ENCODE results near the gene RAB20. TPM values are rescaled to one million over a fixed set of nuclear protein-coding genes. Genes with fewer than 3 reads are reported as not detected.

Gene RAB20
- total RNA-seq, 2 experiments from 2014 or later, result 3.9 to 4.2 TPM

DNA sequence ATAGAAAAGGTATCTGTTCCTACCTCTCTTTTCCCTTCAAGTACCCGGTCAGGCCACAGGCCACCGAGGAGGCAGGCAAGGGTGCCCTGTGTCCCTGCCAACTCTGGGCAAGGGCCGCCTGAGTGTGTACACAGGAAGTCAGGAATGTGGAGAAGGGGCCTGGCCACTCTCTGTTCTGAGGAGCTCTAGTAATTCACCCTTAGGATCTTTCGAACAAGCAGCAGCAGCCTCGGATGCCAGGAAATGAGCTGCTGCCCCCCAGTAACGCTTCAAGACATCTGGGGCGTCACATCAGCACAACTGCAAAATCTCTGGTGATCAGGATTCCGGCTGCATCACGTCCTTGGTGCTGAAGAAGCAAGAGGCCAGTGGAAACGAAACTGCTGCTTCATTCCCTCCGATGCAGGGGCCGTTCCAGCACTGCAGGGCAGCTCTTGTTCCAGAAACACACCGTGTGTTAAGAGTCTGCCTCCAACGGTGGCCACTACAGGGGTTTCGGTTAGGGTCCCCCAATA lies 2.0 kb downstream of the RAB20 start:
- DNase-seq (no peak), ATAC-seq (no peak)
- Mint-ChIP-seq H3K27ac (no peak overlapping the region), H3K4me3 (no peak overlapping the region), H3K27me3 (ENCODE audit: low read depth) (peaks cover 14% of the 10 kb centered on the region), H3K4me1 (ENCODE audit: low read depth) (peaks cover 35% of the 10 kb centered on the region), H3K9me3 (ENCODE audit: insufficient read depth) (no peaks in the 10 kb centered on the region), H3K36me3 (ENCODE audit: low read depth) (peaks cover 2% of the 10 kb centered on the region)
- POLR2A ChIA-PET, result no interaction called here
- CTCF ChIA-PET, result interaction anchor here (0.6 kb wide), 1 partner anchor 382 kb away, joined by 3 read pairs; no protein-coding TSS in a partner anchor

DNA sequence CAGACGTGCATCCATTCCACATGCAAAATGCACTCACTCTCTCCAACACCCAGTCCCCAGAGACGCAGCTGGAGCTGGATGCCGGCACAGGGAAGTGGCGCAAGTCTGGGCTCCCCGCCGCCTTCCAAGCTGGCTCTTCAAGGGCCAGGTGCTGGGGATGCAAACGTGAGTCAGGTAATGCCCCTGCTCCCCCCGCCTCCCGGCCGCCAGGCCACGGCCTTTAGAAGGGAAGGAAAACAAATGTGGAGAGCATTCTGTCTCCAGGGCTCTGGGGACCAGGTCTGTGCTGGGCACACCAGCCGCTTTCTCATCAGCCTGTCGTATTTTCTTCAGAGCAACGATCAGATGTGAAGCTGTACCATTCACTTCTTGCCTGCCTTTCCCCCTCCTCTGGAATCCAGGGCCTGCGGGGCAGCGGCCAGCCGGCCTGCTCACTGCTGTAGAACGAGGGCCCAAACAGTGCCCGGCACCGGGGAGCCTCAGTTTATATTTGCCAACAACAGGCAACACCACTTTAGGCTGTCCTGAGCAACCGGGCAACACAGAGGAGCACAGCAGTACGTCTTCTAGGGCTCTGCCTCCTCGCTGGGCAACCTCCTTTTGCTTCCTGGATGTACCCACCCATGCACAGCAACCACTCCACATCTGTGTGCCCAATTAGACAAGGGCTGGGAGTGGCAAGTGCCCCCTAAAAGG lies 3.8 kb downstream of the RAB20 start:
- H3K27ac Mint-ChIP-seq, result no peak overlapping the region
- no peaks in the 10 kb centered on the region for H3K27me3 Mint-ChIP-seq (ENCODE audit: low read depth)
- peaks cover 25% of the 10 kb centered on the region for H3K4me1 Mint-ChIP-seq (ENCODE audit: low read depth)
- H3K9me3 Mint-ChIP-seq (ENCODE audit: insufficient read depth), result no peaks in the 10 kb centered on the region
- peaks cover 2% of the 10 kb centered on the region for H3K36me3 Mint-ChIP-seq (ENCODE audit: low read depth)
- ChIA-PET POLR2A (no interaction called here), CTCF (interaction anchor here (0.6 kb wide), 1 partner anchor 870 kb away, joined by 4 read pairs; no protein-coding TSS in a partner anchor)
- ATAC-seq, result no peak
- H3K4me3 Mint-ChIP-seq, result no peak overlapping the region
- DNase-seq, result no peak

DNA sequence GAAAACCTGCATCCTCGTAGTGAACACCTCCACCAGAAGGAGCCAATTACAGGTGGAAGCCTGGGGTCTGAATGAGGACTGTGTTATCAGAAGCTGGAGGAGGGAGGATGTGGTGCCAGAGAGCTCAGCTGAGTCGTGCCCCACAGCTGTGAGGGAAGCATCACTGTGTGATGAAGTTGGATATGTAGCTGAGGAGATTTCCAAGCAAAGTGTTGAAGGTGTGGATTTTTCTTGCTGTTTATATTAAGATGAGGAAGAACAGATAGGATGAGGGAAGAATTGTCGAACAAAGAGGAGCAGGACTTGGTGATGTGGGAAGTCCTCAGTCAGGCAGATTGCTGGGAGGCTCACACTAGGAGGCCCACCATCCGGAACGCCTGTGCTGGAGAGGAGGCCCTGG lies 4.4 kb downstream of the RAB20 start:
- Mint-ChIP-seq H3K36me3 (ENCODE audit: low read depth) (peaks cover 2% of the 10 kb centered on the region), H3K27me3 (ENCODE audit: low read depth) (no peaks in the 10 kb centered on the region), H3K4me3 (no peak overlapping the region), H3K4me1 (ENCODE audit: low read depth) (peaks cover 20% of the 10 kb centered on the region), H3K9me3 (ENCODE audit: insufficient read depth) (no peaks in the 10 kb centered on the region), H3K27ac (no peak overlapping the region)
- no peak for DNase-seq
- CTCF ChIA-PET, result interaction anchor here (0.6 kb wide), 1 partner anchor 871 kb away, joined by 4 read pairs; no protein-coding TSS in a partner anchor
- POLR2A ChIA-PET, result no interaction called here
- no peak for ATAC-seq

DNA sequence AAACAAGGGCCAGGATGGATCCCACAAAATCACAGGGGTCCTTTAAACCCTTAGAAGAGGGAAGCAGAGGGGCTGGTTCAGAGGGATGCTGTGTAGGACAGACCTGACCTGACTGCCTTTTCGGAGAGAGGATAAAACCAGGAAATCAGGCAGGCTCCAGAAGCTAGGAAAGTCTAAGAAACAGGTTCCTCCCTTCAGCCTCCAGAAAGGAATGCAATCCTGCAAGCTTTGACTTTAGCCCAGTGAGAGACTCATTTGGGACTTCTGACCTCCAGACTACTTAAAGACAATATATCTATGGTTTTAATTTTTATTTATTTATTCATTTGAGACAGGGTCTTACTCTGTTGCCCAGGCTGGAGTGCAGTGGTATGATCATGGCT lies 5.3 kb downstream of the RAB20 start:
- ChIA-PET CTCF (no interaction called here), POLR2A (no interaction called here)
- ATAC-seq, result no peak
- no peak for DNase-seq
- Mint-ChIP-seq H3K36me3 (ENCODE audit: low read depth) (peaks cover 2% of the 10 kb centered on the region), H3K9me3 (ENCODE audit: insufficient read depth) (no peaks in the 10 kb centered on the region), H3K4me1 (ENCODE audit: low read depth) (peaks cover 17% of the 10 kb centered on the region), H3K27me3 (ENCODE audit: low read depth) (no peaks in the 10 kb centered on the region), H3K4me3 (no peak overlapping the region), H3K27ac (no peak overlapping the region)

DNA sequence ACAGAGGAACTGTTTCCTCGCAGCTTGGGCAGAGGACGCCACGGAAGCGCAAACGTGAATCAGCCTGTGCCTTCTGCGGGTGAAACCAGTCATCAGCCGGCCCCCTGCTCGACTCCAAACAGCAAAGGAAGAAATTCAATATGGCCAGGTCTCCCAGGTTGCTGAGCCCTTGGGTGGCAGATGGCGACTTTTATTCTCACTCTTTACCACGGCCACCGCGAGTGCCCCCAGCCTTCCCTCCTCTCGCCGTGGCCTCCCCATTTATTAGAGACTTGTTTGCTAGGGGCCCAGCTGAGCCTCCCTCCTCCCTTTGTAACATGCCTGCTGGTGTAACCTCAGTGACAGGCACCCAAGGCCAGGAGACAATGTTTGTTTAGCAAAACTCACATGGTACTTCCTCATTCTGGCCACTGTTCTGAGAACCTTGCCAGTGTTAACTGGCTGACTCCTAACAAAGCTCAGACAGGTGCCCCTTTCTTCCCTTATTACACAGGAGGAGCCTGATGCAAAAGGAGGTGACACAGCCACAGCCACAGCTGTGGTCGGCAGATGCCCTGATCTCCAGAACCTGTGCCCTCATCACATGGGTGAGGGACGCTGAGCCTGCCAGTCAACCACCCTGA lies 5.8 kb downstream of the RAB20 start:
- H3K4me3 Mint-ChIP-seq, result no peak overlapping the region
- H3K27me3 Mint-ChIP-seq (ENCODE audit: low read depth), result no peaks in the 10 kb centered on the region
- DNase-seq (no peak), ATAC-seq (no peak)
- CTCF ChIA-PET, result no interaction called here
- peaks cover 14% of the 10 kb centered on the region for H3K4me1 Mint-ChIP-seq (ENCODE audit: low read depth)
- H3K36me3 Mint-ChIP-seq (ENCODE audit: low read depth), result peaks cover 2% of the 10 kb centered on the region
- POLR2A ChIA-PET, result no interaction called here
- no peaks in the 10 kb centered on the region for H3K9me3 Mint-ChIP-seq (ENCODE audit: insufficient read depth)
- H3K27ac Mint-ChIP-seq, result no peak overlapping the region

DNA sequence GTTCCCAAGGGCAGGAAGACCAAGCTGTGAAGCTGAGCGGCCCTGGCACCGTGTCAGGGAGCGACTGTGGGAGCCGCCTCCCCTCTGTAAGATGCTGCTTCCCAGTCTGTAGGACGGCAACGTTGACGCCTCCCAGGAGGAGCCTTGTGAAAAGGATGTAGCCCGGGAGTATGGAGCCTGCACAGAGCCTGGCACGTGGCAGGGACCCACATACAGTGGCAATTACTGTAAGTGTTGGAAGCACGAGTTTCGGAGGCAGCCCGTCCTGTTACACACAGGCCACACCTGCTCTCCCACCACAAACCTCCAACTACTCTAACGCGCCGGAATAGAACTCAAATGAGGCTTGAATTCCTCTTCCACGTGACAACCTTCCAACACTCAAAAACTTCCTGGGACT lies 6.6 kb downstream of the RAB20 start:
- Mint-ChIP-seq H3K4me3 (no peak overlapping the region), H3K27me3 (ENCODE audit: low read depth) (no peaks in the 10 kb centered on the region), H3K9me3 (ENCODE audit: insufficient read depth) (no peaks in the 10 kb centered on the region), H3K27ac (no peak overlapping the region), H3K4me1 (ENCODE audit: low read depth) (peaks cover 7% of the 10 kb centered on the region), H3K36me3 (ENCODE audit: low read depth) (peaks cover 2% of the 10 kb centered on the region)
- no peak for DNase-seq
- POLR2A ChIA-PET, result no interaction called here
- CTCF ChIA-PET, result no interaction called here
- ATAC-seq, result no peak

DNA sequence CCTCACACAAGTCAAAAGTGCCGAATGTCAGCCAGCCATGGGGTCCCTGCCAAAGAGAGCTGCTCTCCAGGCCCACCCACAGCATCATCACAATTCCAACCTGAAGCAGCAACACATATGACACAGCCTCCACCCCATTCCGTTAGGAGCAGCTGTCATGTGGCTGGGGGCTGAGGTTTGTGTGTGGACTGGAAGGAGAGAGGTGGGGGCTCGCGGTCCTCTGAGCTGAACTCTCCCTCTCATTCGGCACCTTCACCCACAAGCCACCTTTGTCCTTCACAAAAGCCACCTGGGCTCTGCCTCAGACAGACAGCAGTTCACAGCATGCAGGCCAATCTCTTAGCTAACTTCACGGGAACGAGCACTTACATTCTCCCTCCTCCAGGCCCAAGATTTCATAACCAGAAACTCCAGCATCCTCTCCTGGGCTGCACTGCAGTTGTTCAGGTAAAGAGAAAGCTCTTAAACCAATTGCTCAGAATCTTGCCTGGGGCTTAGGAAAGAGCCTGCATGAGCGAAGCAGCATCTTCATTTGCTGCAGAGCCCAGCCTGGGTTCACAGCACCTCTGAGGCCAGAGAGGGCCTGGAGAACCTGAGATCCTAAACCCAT lies 7.2 kb downstream of the RAB20 start:
- Mint-ChIP-seq H3K4me3 (no peak overlapping the region), H3K36me3 (ENCODE audit: low read depth) (peaks cover 2% of the 10 kb centered on the region), H3K9me3 (ENCODE audit: insufficient read depth) (no peaks in the 10 kb centered on the region), H3K27ac (no peak overlapping the region), H3K4me1 (ENCODE audit: low read depth) (peaks cover 7% of the 10 kb centered on the region), H3K27me3 (ENCODE audit: low read depth) (no peaks in the 10 kb centered on the region)
- POLR2A ChIA-PET, result no interaction called here
- DNase-seq (no peak), ATAC-seq (no peak)
- CTCF ChIA-PET, result no interaction called here

DNA sequence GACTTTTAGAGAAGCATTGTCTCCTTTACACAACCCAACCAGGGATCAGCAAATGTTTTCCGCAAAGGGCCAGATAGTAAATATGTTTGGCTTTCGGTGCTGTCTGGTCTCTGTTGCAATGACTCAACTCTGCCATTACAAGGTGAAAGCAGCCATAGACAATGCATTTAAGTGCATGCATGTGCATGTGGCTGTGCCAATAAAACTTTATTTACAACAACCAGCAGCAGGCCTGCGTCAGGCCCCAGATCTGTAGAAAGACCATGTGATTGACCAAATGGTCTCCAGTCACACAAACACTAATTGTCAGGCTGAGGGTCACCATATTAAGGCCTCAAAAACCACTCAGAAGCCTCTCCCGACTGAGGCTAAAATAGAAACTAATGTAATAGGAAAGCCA lies 8.1 kb downstream of the RAB20 start:
- Mint-ChIP-seq H3K4me3 (no peak overlapping the region), H3K27me3 (ENCODE audit: low read depth) (no peaks in the 10 kb centered on the region), H3K4me1 (ENCODE audit: low read depth) (peaks cover 7% of the 10 kb centered on the region), H3K9me3 (ENCODE audit: insufficient read depth) (no peaks in the 10 kb centered on the region), H3K36me3 (ENCODE audit: low read depth) (no peaks in the 10 kb centered on the region), H3K27ac (no peak overlapping the region)
- DNase-seq, result no peak
- no peak for ATAC-seq
- ChIA-PET POLR2A (no interaction called here), CTCF (no interaction called here)

DNA sequence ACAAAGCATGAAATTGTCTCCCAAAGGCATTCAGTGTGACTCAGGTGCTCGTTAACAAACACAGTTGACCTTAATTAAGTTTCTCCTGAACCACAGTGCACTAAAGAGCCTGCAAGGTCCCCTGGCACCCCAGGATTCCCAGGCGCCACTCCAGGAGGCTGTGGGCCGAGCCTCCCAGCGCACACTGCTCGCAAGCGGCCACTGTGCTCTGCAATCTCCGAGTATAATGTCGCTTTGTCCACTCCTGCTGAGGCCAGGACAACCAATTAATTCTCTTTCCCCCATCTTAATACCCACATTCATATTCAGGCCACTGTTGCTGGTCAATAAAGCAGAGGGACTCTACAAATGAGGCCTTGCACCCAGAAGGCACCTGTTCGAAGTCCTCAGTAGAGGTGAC lies 8.8 kb downstream of the RAB20 start:
- Mint-ChIP-seq H3K27me3 (ENCODE audit: low read depth) (no peaks in the 10 kb centered on the region), H3K27ac (no peak overlapping the region), H3K4me1 (ENCODE audit: low read depth) (peaks cover 7% of the 10 kb centered on the region), H3K4me3 (no peak overlapping the region), H3K36me3 (ENCODE audit: low read depth) (no peaks in the 10 kb centered on the region), H3K9me3 (ENCODE audit: insufficient read depth) (no peaks in the 10 kb centered on the region)
- ChIA-PET CTCF (no interaction called here), POLR2A (no interaction called here)
- DNase-seq, result no peak
- ATAC-seq, result no peak

DNA sequence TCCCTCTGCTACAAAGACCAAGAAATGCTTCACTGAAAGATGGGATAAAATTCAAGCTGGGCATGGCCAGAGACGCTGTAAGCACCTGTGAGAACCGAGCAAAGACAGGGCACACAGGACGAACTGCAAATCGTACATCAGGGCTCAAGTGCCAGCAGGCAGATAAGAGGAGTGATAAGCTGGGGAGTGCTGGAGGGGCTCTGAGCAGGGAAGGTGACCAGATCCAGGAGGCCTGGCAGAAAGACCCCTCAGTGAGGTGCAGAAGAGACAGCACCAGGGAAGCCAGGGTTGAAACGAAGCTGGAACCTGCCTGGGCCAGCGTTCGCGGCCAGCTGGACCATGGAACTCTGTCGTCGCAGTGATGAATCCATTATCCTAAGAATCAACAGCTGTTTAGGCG lies 10.2 kb downstream of the RAB20 start:
- CTCF ChIA-PET, result no interaction called here
- no peak overlapping the region for H3K4me3 Mint-ChIP-seq
- peaks cover 5% of the 10 kb centered on the region for H3K4me1 Mint-ChIP-seq (ENCODE audit: low read depth)
- POLR2A ChIA-PET, result no interaction called here
- ATAC-seq (no peak), DNase-seq (no peak)
- no peaks in the 10 kb centered on the region for H3K27me3 Mint-ChIP-seq (ENCODE audit: low read depth)
- no peaks in the 10 kb centered on the region for H3K9me3 Mint-ChIP-seq (ENCODE audit: insufficient read depth)
- H3K27ac Mint-ChIP-seq, result no peak overlapping the region
- no peaks in the 10 kb centered on the region for H3K36me3 Mint-ChIP-seq (ENCODE audit: low read depth)

DNA sequence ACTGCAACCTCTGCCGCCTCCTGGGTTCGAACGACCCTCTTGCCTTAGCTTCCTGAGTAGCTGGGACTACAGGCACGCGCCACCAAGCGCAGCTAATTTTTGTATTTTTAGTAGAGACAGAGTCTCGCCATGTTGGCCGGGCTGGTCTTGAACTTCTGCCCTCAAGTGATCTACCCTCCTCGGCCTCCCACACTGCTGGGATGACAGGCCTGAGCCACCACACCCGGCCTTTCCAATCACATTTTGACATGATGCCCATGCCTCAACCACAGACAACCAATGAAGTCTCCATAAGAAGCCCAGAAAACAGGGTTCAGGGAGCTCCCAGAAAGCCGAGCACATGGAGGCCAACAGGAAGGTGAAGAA lies 11.7 kb downstream of the RAB20 start:
- no peak overlapping the region for H3K27ac Mint-ChIP-seq
- no peak overlapping the region for H3K4me3 Mint-ChIP-seq
- no peaks in the 10 kb centered on the region for H3K4me1 Mint-ChIP-seq (ENCODE audit: low read depth)
- ATAC-seq, result no peak
- no peak for DNase-seq
- CTCF ChIA-PET, result interaction anchor here (1.8 kb wide), 1 partner anchor 94 kb away, joined by 4 read pairs; no protein-coding TSS in a partner anchor
- POLR2A ChIA-PET, result no interaction called here
- H3K9me3 Mint-ChIP-seq (ENCODE audit: insufficient read depth), result no peaks in the 10 kb centered on the region
- no peaks in the 10 kb centered on the region for H3K27me3 Mint-ChIP-seq (ENCODE audit: low read depth)
- peaks cover 2% of the 10 kb centered on the region for H3K36me3 Mint-ChIP-seq (ENCODE audit: low read depth)

DNA sequence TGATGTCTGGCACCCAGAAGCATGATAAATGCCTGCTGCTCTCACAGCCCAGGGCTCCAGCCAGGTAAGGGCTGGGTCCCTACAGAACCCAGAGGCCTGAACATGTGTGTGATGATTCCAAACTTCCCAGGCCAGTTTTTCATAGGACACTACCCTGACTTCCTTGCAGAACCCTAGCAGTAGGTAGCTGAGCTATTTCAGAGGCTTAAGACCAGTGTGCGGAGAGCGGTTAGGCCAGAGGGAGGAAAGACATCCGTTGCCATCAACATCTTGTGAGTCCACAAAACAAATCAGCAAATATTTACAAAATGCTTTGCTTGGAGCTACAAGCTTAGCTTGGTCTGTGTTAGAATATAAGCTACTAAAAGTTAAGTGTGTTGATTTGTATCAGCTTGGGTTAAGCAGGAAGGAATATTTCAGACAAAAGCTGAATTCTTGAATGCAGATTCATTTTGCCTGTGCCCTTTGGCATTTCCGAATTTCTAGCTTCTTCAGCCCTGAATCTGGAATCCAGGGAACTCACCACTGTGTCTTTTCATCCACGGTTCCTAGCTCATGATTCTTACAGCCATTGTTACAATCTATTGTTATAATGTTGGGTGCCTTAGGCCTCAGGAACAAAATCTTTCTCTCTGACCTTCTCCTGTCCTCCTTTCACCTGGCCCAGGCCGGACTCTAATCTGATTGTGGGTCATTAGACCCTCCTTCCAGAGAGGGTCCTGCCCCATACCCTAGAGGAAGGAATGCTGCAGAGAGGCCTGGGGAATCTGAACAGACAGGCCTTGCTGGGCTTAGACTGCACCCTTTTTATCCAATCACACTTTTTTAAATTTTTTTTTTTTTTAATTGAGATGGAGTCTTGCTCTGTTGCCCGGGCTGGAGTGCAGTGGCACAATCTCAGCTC lies 12.4 kb downstream of the RAB20 start:
- H3K36me3 Mint-ChIP-seq (ENCODE audit: low read depth), result peaks cover 2% of the 10 kb centered on the region
- ATAC-seq, result no peak
- H3K4me3 Mint-ChIP-seq, result no peak overlapping the region
- DNase-seq, result no peak
- ChIA-PET CTCF (interaction anchor here (0.6 to 1.8 kb wide), 2 partner anchors 93 to 1895 kb away, joined by 3 to 4 read pairs; no protein-coding TSS in a partner anchor), POLR2A (no interaction called here)
- H3K27ac Mint-ChIP-seq, result no peak overlapping the region
- H3K27me3 Mint-ChIP-seq (ENCODE audit: low read depth), result no peaks in the 10 kb centered on the region
- H3K4me1 Mint-ChIP-seq (ENCODE audit: low read depth), result no peaks in the 10 kb centered on the region
- no peaks in the 10 kb centered on the region for H3K9me3 Mint-ChIP-seq (ENCODE audit: insufficient read depth)
